ENCODE results near the gene ABCF2. TPM values are rescaled to one million over a fixed set of nuclear protein-coding genes. Genes with fewer than 3 reads are reported as not detected.
A peak's percentile ranks its signal among the peaks of the same experiment; 100 is the strongest.

The ABCF2 gene
- total RNA-seq, 1 experiment from 2014 or later = 77.6 TPM

DNA sequence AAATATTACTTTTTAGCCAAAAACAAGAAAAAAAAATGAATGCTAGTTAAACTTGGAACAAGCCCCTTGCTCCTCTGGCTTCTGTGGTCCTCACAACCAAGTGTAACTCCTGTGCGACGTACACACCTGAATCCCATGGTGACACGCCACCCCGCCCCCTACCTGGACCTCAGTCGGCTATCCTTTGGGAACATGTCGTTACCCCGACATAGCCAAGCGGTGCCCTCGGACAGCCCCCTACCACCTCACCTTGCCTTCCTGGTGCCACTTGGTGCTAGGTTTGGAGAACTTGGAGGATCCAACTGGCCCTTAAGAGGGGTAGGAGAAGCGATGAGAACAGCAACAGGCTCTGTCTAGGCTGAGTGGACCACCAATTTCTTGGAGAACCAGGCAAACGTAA, 33.5 kb upstream of the ABCF2 start:
- no peak for DNase-seq
- Histone ChIP-seq H3K9me3 (replicated peaks) (no peaks in the 10 kb centered on the region), H3K4me1 (no peaks in the 10 kb centered on the region), H3K36me3 (no peaks in the 10 kb centered on the region), H3K4me3 (no peak overlapping the region), H3K27me3 (peaks cover 6% of the 10 kb centered on the region; the same call in 1 of the 2 replicates), H3K27ac (no peak overlapping the region)

GRCh38 chr7:151257990-151258389, 31.0 kb upstream of the ABCF2 start:
- DNase-seq = no peak
- H3K9me3 ChIP-seq (replicated peaks) = no peaks in the 10 kb centered on the region
- no peaks in the 10 kb centered on the region for H3K36me3 ChIP-seq
- no peak overlapping the region for H3K27ac ChIP-seq
- no peak overlapping the region for H3K4me3 ChIP-seq
- H3K27me3 ChIP-seq = peaks cover 6% of the 10 kb centered on the region; the same call in 1 of the 2 replicates
- H3K4me1 ChIP-seq = no peaks in the 10 kb centered on the region; the same call in 1 of the 2 replicates

GRCh38 chr7:151256410-151257045, 29.5 kb upstream of the ABCF2 start:
- no peaks in the 10 kb centered on the region for H3K36me3 ChIP-seq
- H3K4me1 ChIP-seq = no peaks in the 10 kb centered on the region; the same call in none of the 2 replicates
- H3K9me3 ChIP-seq (replicated peaks) = no peaks in the 10 kb centered on the region
- DNase-seq = no peak
- no peak overlapping the region for H3K4me3 ChIP-seq
- no peak overlapping the region for H3K27ac ChIP-seq
- H3K27me3 ChIP-seq = peaks cover 6% of the 10 kb centered on the region; the same call in 1 of the 2 replicates

DNA sequence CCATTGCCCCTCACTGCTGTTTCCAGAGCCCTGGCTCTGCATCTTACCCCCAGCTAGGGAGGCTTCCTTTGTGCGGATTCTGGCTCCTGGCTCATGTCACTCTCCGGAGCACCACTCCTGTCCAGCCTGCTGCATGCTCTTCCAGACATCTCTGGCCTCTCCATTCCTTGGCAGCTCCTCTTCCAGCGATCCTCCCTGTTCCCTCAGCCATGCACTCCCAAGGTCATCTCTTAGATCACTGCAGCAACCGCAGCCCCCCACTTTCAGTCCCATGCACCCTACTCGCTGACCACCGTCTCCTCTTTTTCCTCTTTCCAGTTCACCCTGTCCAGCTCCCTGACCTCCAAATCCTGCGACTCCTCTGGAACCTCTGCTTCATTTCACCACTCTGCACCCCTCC, 28.4 kb upstream of the ABCF2 start:
- no peak overlapping the region for H3K27ac ChIP-seq
- no peak overlapping the region for H3K4me3 ChIP-seq
- no peaks in the 10 kb centered on the region for H3K9me3 ChIP-seq (replicated peaks)
- H3K27me3 ChIP-seq = peaks cover 6% of the 10 kb centered on the region; the same call in 1 of the 2 replicates
- no peaks in the 10 kb centered on the region for H3K36me3 ChIP-seq
- H3K4me1 ChIP-seq = peaks cover 6% of the 10 kb centered on the region
- no peak for DNase-seq

GRCh38 chr7:151254851-151255250, 27.8 kb upstream of the ABCF2 start:
- H3K4me3 ChIP-seq = no peak overlapping the region
- H3K36me3 ChIP-seq = no peaks in the 10 kb centered on the region
- H3K27me3 ChIP-seq = peaks cover 6% of the 10 kb centered on the region; the same call in 1 of the 2 replicates
- H3K9me3 ChIP-seq (replicated peaks) = no peaks in the 10 kb centered on the region
- no peak overlapping the region for H3K27ac ChIP-seq
- DNase-seq = no peak
- H3K4me1 ChIP-seq = peaks cover 10% of the 10 kb centered on the region

GRCh38 chr7:151254316-151254715, 27.3 kb upstream of the ABCF2 start:
- Histone ChIP-seq H3K9me3 (replicated peaks) (no peaks in the 10 kb centered on the region), H3K4me1 (peaks cover 12% of the 10 kb centered on the region)

GRCh38 chr7:151252961-151253711, 26.1 kb upstream of the ABCF2 start:
- Histone ChIP-seq H3K27me3 (peaks cover 6% of the 10 kb centered on the region; the same call in 1 of the 2 replicates), H3K4me3 (peak overlapping the region; percentile 75), H3K36me3 (no peaks in the 10 kb centered on the region), H3K4me1 (peaks cover 12% of the 10 kb centered on the region), H3K9me3 (replicated peaks) (no peaks in the 10 kb centered on the region), H3K27ac (no peak overlapping the region)
- no peak for DNase-seq

More at GRCh38 chr7:151254316-151254715, 27.3 kb upstream of the ABCF2 start:
- Histone ChIP-seq H3K36me3 (no peaks in the 10 kb centered on the region), H3K27me3 (peaks cover 6% of the 10 kb centered on the region; the same call in 1 of the 2 replicates), H3K27ac (no peak overlapping the region), H3K4me3 (no peak overlapping the region)
- no peak for DNase-seq

DNA sequence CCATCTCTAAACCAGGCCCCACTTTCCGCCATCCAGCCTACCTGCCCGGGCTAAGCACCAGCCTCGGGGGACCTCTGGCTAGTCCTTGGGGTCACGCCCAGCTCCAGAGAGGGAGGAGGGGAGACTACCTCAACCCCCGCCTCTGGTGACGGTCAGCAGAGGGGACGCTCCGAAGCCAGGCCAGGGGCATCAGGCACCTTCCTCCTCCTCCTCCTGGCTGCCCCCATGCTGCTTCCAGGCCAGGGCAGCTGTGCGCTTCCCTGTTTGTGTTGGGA, 25.5 kb upstream of the ABCF2 start:
- Histone ChIP-seq H3K36me3 (no peaks in the 10 kb centered on the region), H3K4me3 (peak overlapping the region; percentile 75), H3K27me3 (peaks cover 6% of the 10 kb centered on the region; the same call in 1 of the 2 replicates), H3K27ac (peak overlapping the region; percentile 77), H3K4me1 (peaks cover 12% of the 10 kb centered on the region), H3K9me3 (replicated peaks) (no peaks in the 10 kb centered on the region)
- DNase-seq = no peak

GRCh38 chr7:151251689-151252560, 24.9 kb upstream of the ABCF2 start:
- peaks cover 14% of the 10 kb centered on the region for H3K4me1 ChIP-seq
- peaks cover 3% of the 10 kb centered on the region; the same call in 1 of the 2 replicates for H3K27me3 ChIP-seq
- H3K4me3 ChIP-seq = peak overlapping the region; percentile 75
- H3K36me3 ChIP-seq = no peaks in the 10 kb centered on the region
- no peaks in the 10 kb centered on the region for H3K9me3 ChIP-seq (replicated peaks)
- H3K27ac ChIP-seq = peak overlapping the region; percentile 77
- DNase-seq = peak; percentile 79 to 84

GRCh38 chr7:151251328-151251688, 24.3 kb upstream of the ABCF2 start:
- no peaks in the 10 kb centered on the region for H3K9me3 ChIP-seq (replicated peaks)

GRCh38 chr7:151250181-151251132, 23.5 kb upstream of the ABCF2 start:
- H3K4me1 ChIP-seq = peaks cover 25% of the 10 kb centered on the region
- H3K9me3 ChIP-seq (replicated peaks) = no peaks in the 10 kb centered on the region
- H3K27ac ChIP-seq = no peak overlapping the region; the same call in 1 of the 2 replicates
- no peaks in the 10 kb centered on the region for H3K27me3 ChIP-seq
- 0 out of 2 replicates have a peak, but pooled peaks cover 2% of the 10 kb centered on the region for H3K36me3 ChIP-seq
- H3K4me3 ChIP-seq = peak overlapping the region; percentile 75; the same call in 1 of the 2 replicates
- no peak for DNase-seq

More at GRCh38 chr7:151251328-151251688, 24.3 kb upstream of the ABCF2 start:
- H3K4me1 ChIP-seq = peaks cover 19% of the 10 kb centered on the region
- DNase-seq = peak; percentile 57 to 61
- H3K27ac ChIP-seq = peak overlapping the region; percentile 53
- peaks cover 3% of the 10 kb centered on the region; the same call in 1 of the 2 replicates for H3K27me3 ChIP-seq
- peak overlapping the region; percentile 75 for H3K4me3 ChIP-seq
- no peaks in the 10 kb centered on the region for H3K36me3 ChIP-seq

- H3K36me3 ChIP-seq = peaks cover 4% of the 10 kb centered on the region
- H3K9me3 ChIP-seq (replicated peaks) = no peaks in the 10 kb centered on the region
- peak; percentile 94 to 95 for DNase-seq
- peak overlapping the region; percentile 86 for H3K4me3 ChIP-seq
- peak overlapping the region; percentile 99 for H3K27ac ChIP-seq
- peaks cover 25% of the 10 kb centered on the region for H3K4me1 ChIP-seq
- H3K27me3 ChIP-seq = no peaks in the 10 kb centered on the region
These were observed 22.7 kb upstream of the ABCF2 start for GRCh38 chr7:151249732-151250072.

- H3K36me3 ChIP-seq = peaks cover 10% of the 10 kb centered on the region
- no peaks in the 10 kb centered on the region for H3K27me3 ChIP-seq
- peak overlapping the region; percentile 86 for H3K4me3 ChIP-seq
- peak; percentile 68 to 73 for DNase-seq
- peak overlapping the region; percentile 99 for H3K27ac ChIP-seq
- no peaks in the 10 kb centered on the region for H3K9me3 ChIP-seq (replicated peaks)
- H3K4me1 ChIP-seq = peaks cover 28% of the 10 kb centered on the region
These were observed 22.2 kb upstream of the ABCF2 start for GRCh38 chr7:151249034-151249731.

All from SJCRH30 (cell line).